K562 (cell line): ENCODE data around the gene ARL14EPL.

Experiments used
- ATF2 ChIP-seq: sonication (generic); formaldehyde crosslinking; IDR thresholded peaks from 2 replicates; pipeline ENCODE4 v1.8.1; 2022; ENCODE audit warnings: missing genetic modification reagents
- ATF4 ChIP-seq: fragments of 450-650 bp; formaldehyde crosslinking; IDR thresholded peaks from 2 replicates; pipeline ENCODE4 v1.4.0; 2022; ENCODE audit warnings: mild to moderate bottlenecking, moderate library complexity
- ATF7 ChIP-seq: fragments of 450-650 bp; IDR thresholded peaks from 2 replicates; pipeline ENCODE4 v1.7.1; 2014; ENCODE audit warnings: mild to moderate bottlenecking, moderate library complexity
- CHD4 ChIP-seq: fragments of 200-600 bp; sonication (generic); IDR thresholded peaks from 3 replicates; pipeline ENCODE4 v1.6.1; 2012; ENCODE audit warnings: low read depth, mild to moderate bottlenecking, mixed read lengths, low read length, inconsistent platforms; ENCODE audit not compliant: insufficient read depth, insufficient replicate concordance, poor library complexity, severe bottlenecking
- CTCF ChIP-seq, 3 experiments: IDR thresholded peaks in 2 of 3; conservative IDR thresholded peaks in 1 of 3; 2 replicates each; pipeline ENCODE4 v1.5.1; 2011 to 2012; ENCODE audit warnings: low read length in 3 of 3, mild to moderate bottlenecking in 3 of 3, control low read depth in 2 of 3, improper control_type of control experiment in 1 of 3, inconsistent platforms in 1 of 3, low read depth in 1 of 3, mixed read lengths in 1 of 3, moderate library complexity in 1 of 3; ENCODE audit not compliant: insufficient read depth in 2 of 3
- EP300 ChIP-seq: IDR thresholded peaks from 2 replicates; pipeline ENCODE4 v1.6.1; 2012; ENCODE audit warnings: low read length, improper control_type of control experiment
- ETS1 ChIP-seq: conservative IDR thresholded peaks from 2 replicates; pipeline ENCODE4 v1.6.1; 2011; ENCODE audit warnings: low read depth, mild to moderate bottlenecking, low read length; ENCODE audit not compliant: control insufficient read depth
- JUN ChIP-seq, 2 experiments: sonication (generic) in 1 of 2; formaldehyde crosslinking in 1 of 2; IDR thresholded peaks; 2 replicates each; pipeline versions ENCODE4 v1.6.1 to v1.8.0; 2012 to 2022; ENCODE audit warnings: borderline replicate concordance in 2 of 2, mild to moderate bottlenecking in 2 of 2, improper control_type of control experiment in 1 of 2, low read depth in 1 of 2, low read length in 1 of 2, missing genetic modification reagents in 1 of 2
- MXI1 ChIP-seq: IDR thresholded peaks from 2 replicates; pipeline ENCODE4 v1.6.1; 2011; ENCODE audit warnings: low read depth, mild to moderate bottlenecking, improper control_type of control experiment, low read length
- PHF8 ChIP-seq: fragments of 200-600 bp; sonication (generic); IDR thresholded peaks from 2 replicates; pipeline ENCODE4 v1.6.1; 2012; ENCODE audit warnings: mixed run types, mild to moderate bottlenecking, inconsistent platforms, low read length, moderate library complexity, borderline replicate concordance
- PML ChIP-seq: IDR thresholded peaks from 2 replicates; pipeline ENCODE4 v1.6.1; 2012; ENCODE audit warnings: low read length, inconsistent platforms
- TCF7 ChIP-seq: sonication (generic); IDR thresholded peaks from 2 replicates; pipeline ENCODE4 v1.6.1; 2016; ENCODE audit warnings: antibody characterized with exemption, borderline replicate concordance
- UBTF ChIP-seq, 2 experiments: IDR thresholded peaks; 2 replicates each; pipeline ENCODE4 v1.6.1; 2012; ENCODE audit warnings: improper control_type of control experiment in 2 of 2, low read depth in 2 of 2, low read length in 2 of 2, borderline replicate concordance in 1 of 2
- ZNF696 ChIP-seq: fragments of 250-450 bp; sonication (Bioruptor Pico); conservative IDR thresholded peaks from 2 replicates; pipeline ENCODE4 v1.4.0; 2020; ENCODE audit warnings: mild to moderate bottlenecking, moderate library complexity

- no peak for TF ChIP-seq ATF2
- no peak for TF ChIP-seq CHD4
- no peak for TF ChIP-seq ATF7
- TF ChIP-seq PHF8 = no peak
- TF ChIP-seq EP300 = no peak
- TF ChIP-seq TCF7 = no peak
- no peak for TF ChIP-seq ETS1
- no peak for TF ChIP-seq JUN (IDR thresholded peaks at IDR 0.05; ENCODE audit: borderline replicate concordance, low read depth, low read length)
- no peak for TF ChIP-seq JUN (CRISPR knock-in tag; IDR thresholded peaks at IDR 0.05; ENCODE audit: borderline replicate concordance)
- no peak for TF ChIP-seq ZNF696
- no peak for TF ChIP-seq ATF4 (CRISPR knock-in tag)
- no peak for TF ChIP-seq UBTF (IDR thresholded peaks at IDR 0.05; ENCODE audit: borderline replicate concordance in 1 of 2, low read depth in 2 of 2, low read length in 2 of 2)
- TF ChIP-seq PML = no peak
- no peak for TF ChIP-seq CTCF (IDR thresholded peaks at IDR 0.05 in 2 of 3, conservative IDR thresholded peaks at IDR 0.05 in 1 of 3; ENCODE audit: insufficient read depth in 2 of 3, low read depth in 1 of 3, low read length in 3 of 3)
- no peak for TF ChIP-seq MXI1
Observed at GRCh38 chr5:116025866-116026265, 6.4 kb upstream of the ARL14EPL start.
